ENCODE data around the gene GCAT.

- TF ChIP-seq POLR2A (IDR thresholded peaks at IDR 0.05) = no peak
- TF ChIP-seq, protein P1, sequence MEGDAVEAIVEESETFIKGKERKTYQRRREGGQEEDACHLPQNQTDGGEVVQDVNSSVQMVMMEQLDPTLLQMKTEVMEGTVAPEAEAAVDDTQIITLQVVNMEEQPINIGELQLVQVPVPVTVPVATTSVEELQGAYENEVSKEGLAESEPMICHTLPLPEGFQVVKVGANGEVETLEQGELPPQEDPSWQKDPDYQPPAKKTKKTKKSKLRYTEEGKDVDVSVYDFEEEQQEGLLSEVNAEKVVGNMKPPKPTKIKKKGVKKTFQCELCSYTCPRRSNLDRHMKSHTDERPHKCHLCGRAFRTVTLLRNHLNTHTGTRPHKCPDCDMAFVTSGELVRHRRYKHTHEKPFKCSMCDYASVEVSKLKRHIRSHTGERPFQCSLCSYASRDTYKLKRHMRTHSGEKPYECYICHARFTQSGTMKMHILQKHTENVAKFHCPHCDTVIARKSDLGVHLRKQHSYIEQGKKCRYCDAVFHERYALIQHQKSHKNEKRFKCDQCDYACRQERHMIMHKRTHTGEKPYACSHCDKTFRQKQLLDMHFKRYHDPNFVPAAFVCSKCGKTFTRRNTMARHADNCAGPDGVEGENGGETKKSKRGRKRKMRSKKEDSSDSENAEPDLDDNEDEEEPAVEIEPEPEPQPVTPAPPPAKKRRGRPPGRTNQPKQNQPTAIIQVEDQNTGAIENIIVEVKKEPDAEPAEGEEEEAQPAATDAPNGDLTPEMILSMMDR (IDR thresholded peaks at IDR 0.05) = no peak
Measured at GRCh38 chr22:37820350-37820749, 12.6 kb downstream of the GCAT start.

Measured in thyroid gland (tissue), 4 donors.